OCI-LY7 (cell line): ENCODE measurements around the gene NPC1.

Experiments
- EZH2phosphoT487 ChIP-seq: fragments of 200-600 bp; sonication (generic); IDR thresholded peaks from 2 replicates; pipeline ENCODE4 v1.6.1; 2018; ENCODE audit warnings: low read depth, borderline replicate concordance, mild to moderate bottlenecking, mixed run types, antibody characterized with exemption, low read length, moderate library complexity, mixed read lengths
- TF ChIP-seq, protein P1 (sequence below): fragments of 200-600 bp; sonication (generic); conservative IDR thresholded peaks from 2 replicates; pipeline ENCODE4 v1.5.1; 2014; ENCODE audit warnings: mild to moderate bottlenecking, antibody characterized with exemption, low read length, moderate library complexity, mixed read lengths

DNA sequence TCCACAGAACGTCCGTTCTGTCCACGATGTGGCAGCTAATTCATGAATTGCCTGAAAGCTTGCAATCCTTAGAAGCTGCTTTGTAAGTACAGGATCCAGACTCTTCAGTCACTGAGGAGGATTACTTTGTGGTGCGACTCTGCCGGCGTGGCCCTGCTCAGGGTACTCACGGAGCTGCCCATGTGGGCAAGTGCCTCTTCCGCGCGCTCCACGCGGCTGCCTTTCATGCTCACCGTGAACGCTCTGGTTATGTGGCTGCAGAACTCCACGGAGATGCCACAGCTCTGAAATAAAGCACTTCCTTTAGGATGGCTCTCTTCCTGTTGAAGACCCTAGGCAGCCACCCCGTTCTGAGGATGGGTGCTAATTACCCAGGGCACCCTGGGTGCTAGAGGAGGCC lies 52.0 kb downstream of the NPC1 start:
- TF ChIP-seq, protein P1, sequence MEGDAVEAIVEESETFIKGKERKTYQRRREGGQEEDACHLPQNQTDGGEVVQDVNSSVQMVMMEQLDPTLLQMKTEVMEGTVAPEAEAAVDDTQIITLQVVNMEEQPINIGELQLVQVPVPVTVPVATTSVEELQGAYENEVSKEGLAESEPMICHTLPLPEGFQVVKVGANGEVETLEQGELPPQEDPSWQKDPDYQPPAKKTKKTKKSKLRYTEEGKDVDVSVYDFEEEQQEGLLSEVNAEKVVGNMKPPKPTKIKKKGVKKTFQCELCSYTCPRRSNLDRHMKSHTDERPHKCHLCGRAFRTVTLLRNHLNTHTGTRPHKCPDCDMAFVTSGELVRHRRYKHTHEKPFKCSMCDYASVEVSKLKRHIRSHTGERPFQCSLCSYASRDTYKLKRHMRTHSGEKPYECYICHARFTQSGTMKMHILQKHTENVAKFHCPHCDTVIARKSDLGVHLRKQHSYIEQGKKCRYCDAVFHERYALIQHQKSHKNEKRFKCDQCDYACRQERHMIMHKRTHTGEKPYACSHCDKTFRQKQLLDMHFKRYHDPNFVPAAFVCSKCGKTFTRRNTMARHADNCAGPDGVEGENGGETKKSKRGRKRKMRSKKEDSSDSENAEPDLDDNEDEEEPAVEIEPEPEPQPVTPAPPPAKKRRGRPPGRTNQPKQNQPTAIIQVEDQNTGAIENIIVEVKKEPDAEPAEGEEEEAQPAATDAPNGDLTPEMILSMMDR: no peak
- TF ChIP-seq EZH2phosphoT487: no peak
